ENCODE data around the gene PTPN7.
"Not testable (repeated sequence)": the region's sequence is repeated elsewhere in the genome, so short reads cannot be mapped to it uniquely, and the experiment has no call there.

The PTPN7 gene

GRCh38 chr1:202127836-202128622 lies 32.4 kb downstream of the PTPN7 start:
- DNase-seq: no peak

DNA sequence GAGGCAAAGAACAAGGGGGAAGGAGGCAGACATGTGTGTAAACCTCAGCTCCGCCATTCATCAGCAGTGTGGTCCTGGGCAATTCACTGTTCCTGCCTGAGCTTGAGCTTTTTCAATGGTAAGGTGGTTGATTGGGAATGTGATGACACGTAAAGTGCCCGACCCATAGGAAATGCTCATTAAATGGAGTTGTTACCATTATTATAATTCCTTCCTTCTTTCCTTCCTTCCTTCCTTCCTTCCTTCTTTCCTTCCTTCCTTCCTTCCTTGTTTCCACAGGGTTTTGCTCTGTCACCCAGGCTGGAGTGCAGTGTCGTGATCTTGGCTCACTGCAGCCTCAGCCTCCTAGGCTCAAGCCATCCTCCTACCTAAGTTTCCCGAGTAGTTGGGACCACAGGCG lies 33.3 kb downstream of the PTPN7 start:
- DNase-seq: no peak

GRCh38 chr1:202126426-202126825 lies 34.0 kb downstream of the PTPN7 start:
- DNase-seq: no peak

- DNase-seq: no peak
Measured at GRCh38 chr1:202125611-202126010, 34.8 kb downstream of the PTPN7 start.

DNA sequence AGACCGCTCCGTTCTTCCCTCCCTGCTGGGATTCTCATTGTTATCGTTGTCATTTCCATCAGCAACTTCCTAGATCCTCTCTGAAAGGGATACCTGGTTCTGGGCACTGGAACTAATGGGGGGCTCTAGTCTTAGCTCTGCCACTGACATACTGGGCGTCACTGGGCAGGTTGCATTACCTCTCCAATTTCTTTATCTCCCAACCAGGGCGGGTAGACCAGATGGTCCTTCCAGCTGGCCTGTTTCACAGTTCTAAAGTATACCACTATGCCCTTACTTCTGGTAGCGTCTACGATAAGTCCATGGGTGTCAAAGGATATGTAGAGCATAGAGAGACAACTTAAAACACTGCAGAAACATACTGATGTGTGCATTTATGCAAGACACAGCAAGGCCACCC lies 36.3 kb downstream of the PTPN7 start:
- no peak for DNase-seq

- DNase-seq: no peak
Measured at GRCh38 chr1:202123336-202123813, 37.0 kb downstream of the PTPN7 start.

GRCh38 chr1:202122639-202123335 lies 37.6 kb downstream of the PTPN7 start, which contains the start of gene GPR37L1:
Gene GPR37L1 (plus strand): TSS chr1:202122917. CDS start chr1:202122964, 47 bp downstream.
- DNase-seq: no peak

- DNase-seq: no peak
Measured at GRCh38 chr1:202121006-202121405, 39.4 kb downstream of the PTPN7 start.

DNA sequence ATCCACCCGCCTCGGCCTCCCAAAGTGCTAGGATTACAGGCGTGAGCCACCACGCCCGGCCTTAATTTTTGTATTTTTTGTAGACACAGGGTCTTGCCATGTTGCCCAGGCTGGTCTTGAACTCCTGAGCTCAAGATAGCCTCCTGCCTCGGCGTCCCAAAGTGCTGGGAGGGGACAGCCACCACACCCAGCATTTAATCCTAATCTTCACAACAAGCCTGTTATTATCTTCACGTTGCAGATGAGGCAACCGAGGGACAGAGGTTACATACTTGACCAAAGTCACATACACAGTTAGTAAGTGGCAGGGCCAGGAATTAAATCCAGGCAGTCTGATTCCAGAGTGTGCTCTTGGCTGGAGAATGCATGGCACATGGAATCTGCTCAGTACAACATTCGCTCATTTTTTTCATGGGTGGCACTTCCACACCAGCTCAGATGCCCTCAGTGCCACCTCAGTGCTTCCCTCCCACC lies 42.5 kb downstream of the PTPN7 start:
- DNase-seq: no peak

- no peak for DNase-seq
Measured at GRCh38 chr1:202116287-202116686, 44.1 kb downstream of the PTPN7 start.

- DNase-seq: no peak
Measured at GRCh38 chr1:202113690-202114300, 46.6 kb downstream of the PTPN7 start.

DNA sequence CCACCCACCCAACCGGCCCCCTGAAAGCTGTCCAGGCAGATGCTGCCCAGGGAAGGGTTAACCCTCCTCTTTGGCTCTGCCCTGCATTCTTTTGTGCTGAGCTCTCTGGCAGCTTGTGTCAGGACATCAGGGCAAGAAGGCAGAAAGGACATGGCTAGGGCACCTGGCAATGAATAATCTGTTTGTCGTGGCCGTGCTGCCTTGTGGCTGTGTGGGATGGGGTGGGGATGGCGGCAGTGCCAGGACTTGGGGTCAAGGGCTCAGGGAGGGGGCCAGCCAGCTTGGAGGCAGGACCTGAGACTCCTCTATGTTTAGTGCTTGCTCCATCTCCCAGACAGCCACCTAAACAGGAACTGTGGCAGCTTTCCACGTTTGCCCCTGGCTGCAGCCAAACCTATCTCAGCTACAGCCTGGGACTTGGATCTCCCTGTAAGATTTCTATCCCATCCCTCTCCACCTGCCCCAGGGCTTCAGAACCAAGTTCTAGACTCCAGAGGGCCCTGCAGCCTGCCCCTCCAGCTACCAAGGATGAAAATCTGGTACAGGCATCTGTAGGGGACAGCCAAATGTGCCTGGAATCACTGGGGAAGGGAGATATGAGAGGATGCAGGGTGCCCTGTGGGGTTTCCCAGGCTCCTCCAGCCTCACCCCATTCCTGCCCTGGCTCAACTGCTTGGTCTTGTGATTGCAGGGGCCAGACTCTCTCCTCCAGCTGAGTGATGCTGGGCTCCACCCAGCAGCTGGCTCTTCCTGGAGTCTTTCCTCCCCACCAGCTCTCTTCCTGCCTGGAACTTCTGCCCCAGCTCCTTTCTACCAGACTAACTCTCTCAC lies 47.3 kb downstream of the PTPN7 start:
- DNase-seq: no peak

GRCh38 chr1:202111589-202111988 lies 48.8 kb downstream of the PTPN7 start:
- not testable (repeated sequence) for DNase-seq

- no peak for DNase-seq
Measured at GRCh38 chr1:202110977-202111376, 49.4 kb downstream of the PTPN7 start.

GRCh38 chr1:202107801-202108731 lies 52.3 kb downstream of the PTPN7 start:
- no peak for DNase-seq

- DNase-seq: no peak
Measured at GRCh38 chr1:202107321-202107761, 53.1 kb downstream of the PTPN7 start.

GRCh38 chr1:202106340-202107254 lies 53.8 kb downstream of the PTPN7 start:
- no peak for DNase-seq

- no peak for DNase-seq
Measured at GRCh38 chr1:202105571-202106339, 54.6 kb downstream of the PTPN7 start.

GRCh38 chr1:202104073-202104472 lies 56.3 kb downstream of the PTPN7 start:
- DNase-seq: no peak
